Liver (tissue), 9 donors: ENCODE data around the gene TEKT2. TPM values are rescaled to one million over a fixed set of nuclear protein-coding genes. Genes with fewer than 3 reads are reported as not detected.

Experiments used
- DNase-seq: peaks from one replicate; pipeline ENCODE4 v3.0.0-alpha.2; 2017; ENCODE audit warnings: low spot score
- H3K27ac ChIP-seq, 2 donors: one replicate each; pipeline ENCODE4 v1.7.0; 2013; ENCODE audit warnings: inconsistent platforms in 2 of 2, low read length in 2 of 2, control low read depth in 1 of 2, low read depth in 1 of 2, mild to moderate bottlenecking in 1 of 2
- H3K27me3 ChIP-seq, 4 donors: one replicate each; pipeline versions ENCODE4 v1.6.1 to v1.7.0; 2013; ENCODE audit warnings: low read length in 3 of 4, inconsistent platforms in 1 of 4, mild to moderate bottlenecking in 1 of 4, moderate library complexity in 1 of 4; ENCODE audit not compliant: control insufficient read depth in 4 of 4, insufficient read depth in 4 of 4
- H3K36me3 ChIP-seq, 4 donors: one replicate each; pipeline versions ENCODE4 v1.6.1 to v1.7.0; 2013; ENCODE audit warnings: low read length in 3 of 4, mild to moderate bottlenecking in 3 of 4, low read depth in 1 of 4, moderate library complexity in 1 of 4; ENCODE audit not compliant: control insufficient read depth in 4 of 4, insufficient read depth in 3 of 4
- H3K4me1 ChIP-seq, 4 donors: one replicate each; pipeline versions ENCODE4 v1.6.1 to v1.7.0; 2013; ENCODE audit warnings: low read length in 3 of 4, mild to moderate bottlenecking in 3 of 4, moderate library complexity in 1 of 4; ENCODE audit not compliant: control insufficient read depth in 4 of 4, insufficient read depth in 4 of 4
- H3K4me3 ChIP-seq, 3 donors: one replicate each; pipeline versions ENCODE4 v1.6.1 to v1.7.0; 2013; ENCODE audit warnings: low read length in 3 of 3, control low read depth in 1 of 3, low read depth in 1 of 3, mild to moderate bottlenecking in 1 of 3
- H3K9ac ChIP-seq, 2 donors: one replicate each; pipeline ENCODE4 v1.7.0; 2013; ENCODE audit warnings: low read length in 2 of 2, mild to moderate bottlenecking in 2 of 2, moderate library complexity in 2 of 2, control low read depth in 1 of 2, low read depth in 1 of 2
- H3K9me3 ChIP-seq, 4 donors: one replicate each; pipeline versions ENCODE4 v1.6.1 to v1.7.0; 2013; ENCODE audit warnings: low read length in 3 of 4; ENCODE audit not compliant: control insufficient read depth in 4 of 4
- CTCF ChIP-seq: fragments of 150-350 bp; IDR thresholded peaks from 2 replicates; pipeline ENCODE4 v1.5.1; 2017; ENCODE audit warnings: improper control_type of control experiment, low read depth, low read length; ENCODE audit not compliant: missing input control
- FOXA1 ChIP-seq: IDR thresholded peaks from 2 replicates; pipeline ENCODE4 v1.6.1; 2016; ENCODE audit warnings: antibody characterized with exemption
- GABPA ChIP-seq, 2 donors: IDR thresholded peaks in 1 of 2; conservative IDR thresholded peaks in 1 of 2; 2 replicates each; pipeline ENCODE4 v1.6.1; 2016; ENCODE audit warnings: antibody characterized with exemption in 2 of 2, mild to moderate bottlenecking in 1 of 2, moderate library complexity in 1 of 2
- HNF4G ChIP-seq: IDR thresholded peaks from 2 replicates; pipeline ENCODE4 v1.6.1; 2016; ENCODE audit warnings: antibody characterized with exemption
- JUND ChIP-seq, 2 donors: IDR thresholded peaks; 2 replicates each; pipeline ENCODE4 v1.6.1; 2016; ENCODE audit warnings: antibody characterized with exemption in 2 of 2
- NR2F2 ChIP-seq: IDR thresholded peaks from 2 replicates; pipeline ENCODE4 v1.6.1; 2016; ENCODE audit warnings: antibody characterized with exemption
- REST ChIP-seq: IDR thresholded peaks from 2 replicates; pipeline ENCODE4 v1.6.1; 2016; ENCODE audit warnings: antibody characterized with exemption, mild to moderate bottlenecking
- RXRA ChIP-seq, 2 donors: IDR thresholded peaks; 2 replicates each; pipeline ENCODE4 v1.6.1; 2017 to 2018; ENCODE audit warnings: antibody characterized with exemption in 2 of 2, mild to moderate bottlenecking in 1 of 2
- TAF1 ChIP-seq: conservative IDR thresholded peaks from 2 replicates; pipeline ENCODE4 v1.6.1; 2016; ENCODE audit warnings: antibody characterized with exemption, mild to moderate bottlenecking
- YY1 ChIP-seq: IDR thresholded peaks from 2 replicates; pipeline ENCODE4 v1.6.1; 2016; ENCODE audit warnings: antibody characterized with exemption, mild to moderate bottlenecking
- ZBTB33 ChIP-seq: IDR thresholded peaks from 2 replicates; pipeline ENCODE4 v1.6.1; 2016; ENCODE audit warnings: antibody characterized with exemption
- WGBS: extraction: QIAGEN DNeasy Blood & Tissue Kit; methylation state at CpG from one replicate; pipeline ENCODE4 v1.1.7; 2013; 5-methylcytosine and 5-hydroxymethylcytosine counted together
- polyA plus RNA-seq, 2 donors: library from polyadenylated mRNA; stranded (reverse) in 1 of 2; unstranded in 1 of 2; fragments of 200-250 nt in 1 of 2; fragments of >200 nt in 1 of 2; fragmentation: Nextera tagmentation in 1 of 2; extraction: Ambion mirVana in 1 of 2; gene quantifications; one replicate each; pipeline versions ENCODE4 v1.2.1 to v1.2.3, GENCODE V29; 2013 to 2015
- total RNA-seq, 2 donors: library from RNA; depleted of rRNA; stranded (reverse); fragments of >200 nt; gene quantifications; one replicate each; pipeline ENCODE4 v1.2.3, GENCODE V29; 2014
- donor health status: healthy.
- donor health status: healthy.
- donor health status: healthy.
- donor health status: healthy.
- donor health status: healthy.

Gene TEKT2
- total and polyA plus RNA-seq, 4 donors: 0.14 to 0.17 TPM; not detected in 2

GRCh38 chr1:36126005-36126716 is 42.3 kb downstream of the TEKT2 start (continued):
- TF ChIP-seq ZBTB33: no peak

- 54% methylated on average over 7 of the region's 7 CpGs for WGBS
- H3K9ac ChIP-seq: no peak overlapping the region
- no peaks in the 10 kb centered on the region for H3K9me3 ChIP-seq
- DNase-seq: no peak
- H3K36me3 ChIP-seq: no peaks in the 10 kb centered on the region
- H3K27ac ChIP-seq: no peak overlapping the region
- no peak overlapping the region for H3K4me3 ChIP-seq
- TF ChIP-seq RXRA (IDR thresholded peaks at IDR 0.05): no peak
- TF ChIP-seq HNF4G: no peak
- no peak for TF ChIP-seq REST
- no peak for TF ChIP-seq NR2F2
- TF ChIP-seq GABPA (IDR thresholded peaks at IDR 0.05 in 1 of 2, conservative IDR thresholded peaks at IDR 0.05 in 1 of 2): no peak
- no peak for TF ChIP-seq YY1
- TF ChIP-seq FOXA1: no peak
- peaks cover 0 to 3% (median 0%) of the 10 kb centered on the region in 4 donors for H3K4me1 ChIP-seq
- no peaks in the 10 kb centered on the region for H3K27me3 ChIP-seq
Measured at GRCh38 chr1:36126797-36127500, 43.1 kb downstream of the TEKT2 start.

- H3K4me1 ChIP-seq: peaks cover 0 to 3% (median 0%) of the 10 kb centered on the region in 4 donors
- H3K27ac ChIP-seq: no peak overlapping the region
- H3K36me3 ChIP-seq: no peaks in the 10 kb centered on the region
- H3K9me3 ChIP-seq: no peaks in the 10 kb centered on the region
- TF ChIP-seq CTCF: no peak
- no peak for TF ChIP-seq TAF1
- no peak for TF ChIP-seq GABPA (IDR thresholded peaks at IDR 0.05 in 1 of 2, conservative IDR thresholded peaks at IDR 0.05 in 1 of 2)
- TF ChIP-seq JUND (IDR thresholded peaks at IDR 0.05): no peak
- H3K27me3 ChIP-seq: no peaks in the 10 kb centered on the region
- H3K9ac ChIP-seq: no peak overlapping the region
- no peak for DNase-seq
- WGBS: 90% methylated on average over 11 of the region's 11 CpGs
- H3K4me3 ChIP-seq: no peak overlapping the region
Measured at GRCh38 chr1:36128126-36128904, 44.4 kb downstream of the TEKT2 start.
